Upper lobe of right lung (tissue), 1 donor: ENCODE measurements around the gene TBX5. TPM values are rescaled to one million over a fixed set of nuclear protein-coding genes. Genes with fewer than 3 reads are reported as not detected.

ENCODE experiments used
- ATAC-seq: fragments of 200-7000 bp; cut with Tn5 transposase; one replicate; pipeline ENCODE4 v1.9.1; 2020; ENCODE audit warnings: mild to moderate bottlenecking, moderate library complexity
- DNase-seq: peaks from one replicate; pipeline ENCODE4 v3.0.0-alpha.2; 2020
- H3K27ac ChIP-seq: fragments of 200-600 bp; one replicate; pipeline ENCODE4 v1.8.0; 2022
- H3K27me3 ChIP-seq: fragments of 200-600 bp; one replicate; pipeline ENCODE4 v1.8.0; 2022; ENCODE audit warnings: mild to moderate bottlenecking
- H3K36me3 ChIP-seq: fragments of 200-600 bp; one replicate; pipeline ENCODE4 v1.8.0; 2022
- H3K4me1 ChIP-seq: fragments of 200-600 bp; one replicate; pipeline ENCODE4 v1.8.0; 2022
- H3K4me3 ChIP-seq: fragments of 200-600 bp; one replicate; pipeline ENCODE4 v1.8.0; 2022; ENCODE audit warnings: mild to moderate bottlenecking
- H3K9me3 ChIP-seq: fragments of 200-600 bp; one replicate; pipeline ENCODE4 v1.8.0; 2022
- intact Hi-C: fragments of 100-400 bp; cut with DNase I; formaldehyde crosslinking; loops from one replicate; pipeline ENCODE4 v1.11.0; 2022
- total RNA-seq: library from RNA; stranded (reverse); fragmentation: NEBNext Ultra II Directional; extraction: Animal tissue kit (Norgen Biotek cat#: 25700); gene quantifications from one replicate; pipeline ENCODE4 v1.2.1, GENCODE V29; 2021
- TF ChIP-seq, protein P1 (sequence below): fragments of 200-600 bp; IDR thresholded peaks from one replicate; pipeline ENCODE4 v1.8.0; 2022; ENCODE audit warnings: antibody characterized with exemption
- donor health status: DM: no; HTN: yes; CAD: no; lungs with severe emphysema.

The TBX5 gene
- total RNA-seq, 1 donor from 2014 or later = 22.3 TPM

DNA sequence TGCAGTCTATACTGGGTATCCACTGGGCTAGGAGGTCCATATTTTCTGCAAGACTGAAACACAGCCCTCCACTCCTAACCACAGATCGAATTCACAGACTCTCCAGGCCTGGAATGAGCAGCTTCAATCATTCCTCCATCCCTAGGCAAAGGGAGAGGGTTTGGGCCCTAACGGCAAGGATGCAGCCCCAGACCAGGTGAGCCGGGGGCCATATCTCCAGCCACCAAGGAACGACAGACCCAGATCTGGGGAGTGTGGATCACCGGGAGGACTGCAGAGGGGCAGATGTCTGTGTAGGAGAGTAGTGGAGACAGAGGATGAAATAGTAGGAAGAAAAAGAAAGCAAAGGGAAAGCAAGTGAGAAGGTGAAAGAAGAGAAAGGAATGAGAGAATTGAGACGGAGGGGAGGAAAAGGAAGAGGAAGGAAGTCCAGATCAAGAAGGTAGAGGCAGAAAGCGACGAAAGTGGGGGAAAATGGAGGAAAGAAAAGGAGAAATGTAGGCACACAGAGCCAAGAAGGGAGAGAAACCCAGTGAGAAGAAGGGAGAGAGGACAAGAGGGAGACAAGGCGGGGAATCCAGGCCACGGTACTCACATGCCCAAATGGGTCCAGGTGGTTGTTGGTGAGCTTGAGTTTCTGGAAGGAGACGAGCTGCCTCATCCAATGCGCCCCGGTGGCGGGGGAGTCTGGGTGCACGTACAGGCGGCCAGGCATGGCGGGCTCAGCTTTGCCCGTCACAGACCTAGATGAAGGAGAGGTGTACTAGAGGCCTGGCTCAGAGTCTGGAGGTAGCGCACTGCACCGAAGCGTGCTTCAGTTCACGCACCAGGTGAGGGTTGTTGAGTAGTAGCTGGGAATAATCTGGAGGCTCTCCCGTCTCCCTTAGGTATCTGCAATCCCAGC, 7.7 kb downstream of the TBX5 start:
- TF ChIP-seq, protein P1, sequence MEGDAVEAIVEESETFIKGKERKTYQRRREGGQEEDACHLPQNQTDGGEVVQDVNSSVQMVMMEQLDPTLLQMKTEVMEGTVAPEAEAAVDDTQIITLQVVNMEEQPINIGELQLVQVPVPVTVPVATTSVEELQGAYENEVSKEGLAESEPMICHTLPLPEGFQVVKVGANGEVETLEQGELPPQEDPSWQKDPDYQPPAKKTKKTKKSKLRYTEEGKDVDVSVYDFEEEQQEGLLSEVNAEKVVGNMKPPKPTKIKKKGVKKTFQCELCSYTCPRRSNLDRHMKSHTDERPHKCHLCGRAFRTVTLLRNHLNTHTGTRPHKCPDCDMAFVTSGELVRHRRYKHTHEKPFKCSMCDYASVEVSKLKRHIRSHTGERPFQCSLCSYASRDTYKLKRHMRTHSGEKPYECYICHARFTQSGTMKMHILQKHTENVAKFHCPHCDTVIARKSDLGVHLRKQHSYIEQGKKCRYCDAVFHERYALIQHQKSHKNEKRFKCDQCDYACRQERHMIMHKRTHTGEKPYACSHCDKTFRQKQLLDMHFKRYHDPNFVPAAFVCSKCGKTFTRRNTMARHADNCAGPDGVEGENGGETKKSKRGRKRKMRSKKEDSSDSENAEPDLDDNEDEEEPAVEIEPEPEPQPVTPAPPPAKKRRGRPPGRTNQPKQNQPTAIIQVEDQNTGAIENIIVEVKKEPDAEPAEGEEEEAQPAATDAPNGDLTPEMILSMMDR = no peak
- Histone ChIP-seq H3K27ac (peak overlapping the region; percentile 79), H3K36me3 (no peaks in the 10 kb centered on the region), H3K4me1 (no peaks in the 10 kb centered on the region), H3K27me3 (peaks cover 78% of the 10 kb centered on the region), H3K4me3 (peak overlapping the region; percentile 55), H3K9me3 (no peaks in the 10 kb centered on the region)
- ATAC-seq (no peak), DNase-seq (no peak)
- intact Hi-C loops = no loop called here

DNA sequence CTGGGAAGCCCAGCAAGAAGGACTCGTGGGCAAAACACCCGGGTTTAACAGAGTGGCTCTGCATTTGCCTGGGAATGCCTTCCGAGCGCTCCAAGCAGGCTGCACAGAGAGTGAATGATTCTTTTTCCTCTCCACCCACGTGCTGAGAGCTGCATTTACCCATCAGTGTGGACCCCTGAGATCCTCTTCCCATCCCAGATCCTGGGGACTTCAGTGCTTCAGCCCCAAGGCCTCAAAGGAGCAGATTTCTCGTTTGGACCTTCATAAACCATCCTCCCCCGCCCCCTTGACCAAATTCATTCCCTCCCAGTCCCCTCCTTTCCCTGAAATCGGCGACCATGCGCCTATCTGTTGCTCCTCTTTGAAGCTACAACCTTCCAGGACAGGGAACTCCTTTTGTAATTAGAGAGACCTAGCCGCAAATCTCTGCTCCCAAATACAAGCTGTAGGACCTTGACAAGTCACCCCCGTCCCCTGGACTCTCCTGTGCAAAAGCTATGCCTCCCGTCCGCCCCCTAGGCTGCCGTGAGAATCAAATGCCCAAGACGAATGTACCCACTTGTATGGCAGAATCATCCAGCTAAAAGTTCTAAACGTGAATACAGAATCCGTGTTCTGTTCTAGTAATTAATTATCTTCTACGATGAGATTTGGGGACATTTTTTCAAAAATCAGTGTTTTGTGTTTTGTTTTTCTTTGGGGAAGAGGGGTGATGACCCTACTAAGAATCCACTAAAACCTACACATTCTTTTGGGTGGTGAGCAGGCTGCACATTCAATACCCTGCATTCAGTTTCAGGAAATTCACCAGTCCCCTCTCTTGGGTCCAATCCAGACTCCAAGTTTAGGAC, 8.8 kb downstream of the TBX5 start:
- TF ChIP-seq, protein P1 = no peak
- ATAC-seq (no peak), DNase-seq (no peak)
- Histone ChIP-seq H3K36me3 (no peaks in the 10 kb centered on the region), H3K27ac (peak overlapping the region; percentile 78), H3K4me3 (peak overlapping the region; percentile 33), H3K27me3 (peaks cover 76% of the 10 kb centered on the region), H3K9me3 (no peaks in the 10 kb centered on the region), H3K4me1 (no peaks in the 10 kb centered on the region)
- intact Hi-C loops = no loop called here

DNA sequence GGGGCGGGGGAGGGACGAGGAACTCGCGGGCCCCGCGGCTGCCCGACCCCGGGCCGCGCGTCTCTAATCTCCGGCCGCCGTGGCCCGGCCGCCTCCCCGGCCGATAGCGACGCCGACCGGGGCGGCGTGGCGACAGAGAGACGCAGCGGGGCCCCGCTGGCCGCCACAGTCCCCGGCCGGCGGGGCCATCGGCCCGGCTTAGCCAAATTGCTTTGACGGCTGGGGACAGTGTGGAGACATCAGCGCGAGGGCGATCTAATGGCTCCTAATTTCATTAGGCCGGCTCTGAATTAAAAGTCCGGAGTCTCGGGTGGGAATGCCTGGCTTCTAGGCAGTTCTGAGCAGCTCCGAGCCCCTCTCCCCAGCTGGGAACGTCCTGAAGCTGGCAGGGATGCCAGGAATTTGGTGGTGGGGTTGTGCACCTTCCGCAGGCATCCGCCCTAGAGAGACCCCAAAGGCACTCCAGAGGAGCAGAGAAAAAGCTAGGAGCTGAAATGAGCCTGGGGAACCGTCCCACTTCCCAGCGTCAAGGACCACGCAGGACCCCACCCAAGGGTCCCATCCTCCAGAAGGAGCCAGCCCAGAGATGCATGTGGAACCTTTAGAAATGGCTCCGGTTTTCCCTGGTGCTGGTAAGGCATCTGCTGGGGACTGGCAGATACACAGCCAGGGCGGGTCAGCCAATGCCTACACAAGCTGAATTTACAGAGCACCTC, 9.6 kb downstream of the TBX5 start:
- Histone ChIP-seq H3K4me3 (peak overlapping the region; percentile 33), H3K9me3 (no peaks in the 10 kb centered on the region), H3K27me3 (peaks cover 68% of the 10 kb centered on the region), H3K4me1 (no peaks in the 10 kb centered on the region), H3K36me3 (no peaks in the 10 kb centered on the region), H3K27ac (peak overlapping the region; percentile 78)
- intact Hi-C loops = no loop called here
- no peak for ATAC-seq
- DNase-seq = no peak
- TF ChIP-seq, protein P1 = no peak

DNA sequence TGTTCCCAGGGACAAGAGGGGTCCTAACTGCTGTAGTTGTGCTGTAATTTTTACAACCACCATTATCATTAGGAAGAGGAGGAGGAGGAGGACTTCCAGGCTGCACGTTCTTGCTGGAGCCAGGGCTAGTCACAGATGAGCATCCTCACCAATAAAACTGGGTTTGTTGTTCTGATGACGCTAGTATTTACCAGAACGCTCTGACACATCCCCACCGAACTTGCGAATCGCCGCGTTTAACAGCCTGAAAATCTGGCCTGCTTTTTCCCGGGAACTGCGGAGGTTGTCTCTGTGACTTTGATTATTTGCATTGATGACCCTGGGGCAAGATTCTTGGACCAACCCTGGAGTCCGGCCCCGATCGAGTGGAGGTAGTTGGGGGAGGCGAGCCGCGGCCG, 10.2 kb downstream of the TBX5 start:
- no peak overlapping the region for H3K4me3 ChIP-seq
- H3K9me3 ChIP-seq = no peaks in the 10 kb centered on the region
- H3K27me3 ChIP-seq = peaks cover 63% of the 10 kb centered on the region
- no peak for ATAC-seq
- intact Hi-C loops = no loop called here
- H3K27ac ChIP-seq = peak overlapping the region; percentile 78
- H3K4me1 ChIP-seq = no peaks in the 10 kb centered on the region
- TF ChIP-seq, protein P1 = no peak
- DNase-seq = no peak
- H3K36me3 ChIP-seq = no peaks in the 10 kb centered on the region

DNA sequence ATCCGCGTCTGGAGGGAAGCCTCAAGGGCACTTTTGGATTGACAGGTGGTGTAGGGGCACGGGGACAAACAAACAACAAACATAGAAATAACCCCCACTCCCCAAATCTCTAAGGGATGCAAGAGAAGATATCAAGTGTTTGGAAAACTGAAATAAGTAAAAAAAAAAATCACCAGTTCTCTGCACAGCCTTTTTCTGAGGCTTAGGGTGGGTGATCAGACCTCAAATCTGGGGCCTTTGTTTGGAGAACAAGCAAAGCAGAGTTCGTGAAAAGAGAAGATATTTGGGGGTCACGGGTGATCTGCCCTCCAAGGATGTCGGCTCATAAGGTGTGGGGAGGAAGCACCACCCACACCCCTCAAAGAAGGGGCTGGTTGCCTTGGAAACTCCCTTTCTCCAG, 10.7 kb downstream of the TBX5 start:
- no peaks in the 10 kb centered on the region for H3K36me3 ChIP-seq
- no peaks in the 10 kb centered on the region for H3K9me3 ChIP-seq
- TF ChIP-seq, protein P1 = no peak
- H3K4me1 ChIP-seq = no peaks in the 10 kb centered on the region
- intact Hi-C loops = no loop called here
- H3K4me3 ChIP-seq = no peak overlapping the region
- H3K27ac ChIP-seq = peak overlapping the region; percentile 78
- DNase-seq = no peak
- peaks cover 57% of the 10 kb centered on the region for H3K27me3 ChIP-seq
- ATAC-seq = no peak
